Effector CD4-positive, alpha-beta T cell (primary cell): Measurements from ENCODE around the gene RHOT2.

ENCODE experiments used
- DNase-seq: peaks from one replicate; pipeline ENCODE4 v3.0.0-alpha.2; 2020

RHOT2 gene

DNA sequence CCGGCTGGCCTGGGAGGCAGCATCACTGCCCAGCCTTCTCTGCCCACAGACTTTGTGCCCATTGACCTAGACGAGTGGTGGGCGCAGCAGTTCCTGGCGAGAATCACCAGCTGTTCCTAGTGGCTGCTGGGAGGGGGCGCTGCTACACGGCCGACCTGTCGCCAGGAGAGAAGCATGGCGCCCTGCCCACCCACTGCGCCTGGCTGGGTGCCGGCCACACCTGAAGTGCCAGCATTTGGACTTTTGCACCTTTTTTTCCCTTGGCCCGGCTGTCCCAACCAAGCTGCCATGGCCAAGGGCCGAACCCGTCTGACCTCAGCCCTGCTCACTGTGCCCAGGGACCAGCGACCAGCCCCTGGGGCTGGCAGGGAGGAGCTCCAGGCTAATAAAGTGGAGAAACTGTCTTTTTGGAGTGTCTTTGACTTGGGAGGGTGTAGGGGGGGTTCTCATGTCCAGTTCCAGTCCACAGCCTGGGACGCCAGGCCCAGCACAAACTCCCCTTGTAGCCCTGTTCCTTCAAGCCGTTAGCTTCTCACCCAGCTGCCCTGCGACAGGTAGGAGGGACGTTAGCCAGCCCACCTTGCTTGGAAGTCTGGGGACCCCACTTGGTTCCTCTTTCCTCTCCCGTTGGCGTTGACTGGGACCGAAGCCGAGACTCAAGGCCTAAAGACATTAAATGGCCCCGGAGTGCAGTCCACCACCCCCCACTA is 19.7 kb upstream of the RHOT2 start:
- DNase-seq, result no peak

DNA sequence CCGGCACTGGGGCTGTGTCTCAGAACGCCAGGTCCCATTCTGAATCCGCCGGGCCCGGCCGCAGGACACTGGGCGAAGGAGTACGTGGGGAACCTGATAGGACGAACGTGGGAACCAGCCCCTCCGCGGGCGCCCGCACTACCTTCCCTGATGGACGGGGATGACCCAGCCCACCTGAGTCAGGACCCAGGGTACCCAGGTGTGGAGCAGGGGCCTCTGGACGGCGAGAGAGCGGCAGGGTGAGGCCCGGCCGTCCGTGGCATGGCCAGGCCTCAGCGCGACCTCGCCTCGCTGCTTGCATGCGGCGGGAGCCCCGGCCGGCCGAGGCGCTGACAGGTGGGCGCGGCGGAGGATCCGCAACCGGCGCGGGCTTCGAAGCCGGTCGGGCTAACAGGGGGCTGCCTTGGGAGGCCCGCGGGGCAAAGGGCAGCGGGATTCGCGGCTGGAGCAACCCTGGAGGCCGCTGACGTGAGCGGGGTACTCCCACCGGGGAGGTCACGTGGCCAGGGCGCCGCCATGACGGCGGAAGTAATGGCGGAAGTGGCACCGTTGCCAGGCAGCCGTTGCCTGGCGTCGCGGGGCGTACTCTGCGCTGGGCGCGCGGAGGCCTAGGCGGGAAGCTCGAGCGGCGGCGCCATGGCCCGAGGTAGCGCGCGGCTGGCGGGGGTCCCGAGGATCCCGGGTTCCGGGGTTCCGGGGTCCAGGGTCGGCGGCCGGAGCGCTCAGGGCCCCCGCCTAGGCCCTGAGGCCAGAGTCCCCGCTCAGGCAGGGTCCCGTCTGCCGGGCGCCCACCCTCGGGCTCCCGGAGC is 18.9 kb upstream of the RHOT2 start, which contains the start of gene WDR90:
WDR90 (plus strand) TSS at position 585 of the 809 bp plus-strand sequence; CDS start at position 637, 52 bp downstream.
- DNase-seq, result peak; percentile 95

DNA sequence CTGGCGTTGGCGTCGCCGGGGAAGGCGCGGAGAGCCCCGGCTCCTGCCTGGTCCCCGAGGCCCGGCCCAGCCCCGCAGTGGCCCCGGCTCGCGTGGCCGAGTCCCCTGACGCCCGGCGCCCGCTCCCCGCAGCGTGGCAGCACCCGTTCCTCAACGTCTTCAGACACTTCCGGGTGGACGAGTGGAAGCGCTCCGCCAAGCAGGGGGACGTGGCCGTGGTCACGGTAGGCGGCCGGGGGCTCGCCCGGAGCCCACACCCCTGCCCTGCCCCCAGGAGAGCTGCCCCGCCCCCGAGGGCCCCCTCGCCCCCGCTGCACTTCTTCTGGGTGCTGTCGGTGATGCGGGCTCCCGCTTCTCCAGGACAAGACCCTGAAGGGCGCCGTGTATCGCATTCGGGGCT is 18.3 kb upstream of the RHOT2 start:
- DNase-seq, result no peak

DNA sequence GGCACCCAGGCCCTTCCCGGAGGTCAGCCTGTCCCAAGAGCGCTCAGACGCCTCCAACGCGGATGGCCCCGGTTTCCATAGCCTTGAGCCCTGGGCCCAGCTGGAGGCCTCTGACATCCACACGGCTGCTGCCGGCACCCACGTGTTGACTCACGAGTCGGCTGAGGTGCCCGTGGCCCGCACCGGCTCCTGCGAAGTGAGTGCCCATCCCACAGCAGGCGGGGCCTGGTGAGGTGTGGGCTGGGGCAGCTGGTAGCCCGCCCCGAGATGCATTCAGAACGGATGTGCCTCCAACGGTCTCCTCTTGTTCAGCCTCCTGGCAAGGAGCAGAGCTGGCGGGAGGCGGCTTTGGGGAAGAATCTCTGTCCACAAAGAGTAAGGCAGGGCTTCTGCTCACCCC is 16.1 kb upstream of the RHOT2 start:
- no peak for DNase-seq

DNA sequence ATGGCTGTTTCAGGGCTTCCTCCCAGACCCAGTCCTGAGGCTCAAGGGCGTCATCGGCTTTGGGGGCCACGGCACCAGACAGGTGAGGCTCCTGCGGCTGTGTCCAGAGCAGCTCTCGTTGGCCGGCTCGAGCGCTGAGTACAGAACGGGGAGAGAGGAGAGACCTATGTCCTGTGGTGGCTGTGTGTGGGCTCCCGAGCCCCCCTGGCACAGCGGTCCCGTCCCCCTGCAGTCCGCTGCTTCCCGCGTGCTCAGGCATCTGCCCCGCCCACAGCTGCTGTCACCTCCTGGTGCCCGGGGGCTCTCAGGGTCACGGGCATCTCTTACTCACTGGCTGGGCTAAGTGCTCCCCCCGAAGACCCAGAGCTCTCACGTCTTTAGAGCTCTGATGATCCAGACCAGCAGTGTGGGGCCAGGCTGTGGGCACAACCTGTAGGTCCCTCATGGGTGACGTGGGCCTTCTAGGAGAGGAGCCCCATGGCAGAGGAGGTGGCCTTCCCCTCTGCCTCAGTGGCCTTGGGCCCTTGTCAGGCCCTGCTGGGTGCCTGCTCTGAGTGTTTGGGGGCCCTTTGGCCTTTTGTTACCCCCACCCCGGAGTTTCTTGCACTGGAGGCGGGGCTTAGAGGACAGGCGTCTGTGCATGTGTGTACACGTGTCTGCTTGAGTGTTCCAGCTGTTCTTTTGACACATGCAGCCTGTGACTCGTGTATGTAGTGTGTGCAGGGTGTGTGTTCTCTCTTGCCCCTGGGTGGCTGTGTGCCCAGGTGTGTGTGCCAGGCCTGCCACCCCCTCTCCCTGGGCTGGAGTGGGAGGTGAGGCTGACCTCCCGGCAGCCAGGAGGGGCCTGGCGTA is 15.3 kb upstream of the RHOT2 start:
- no peak for DNase-seq

DNA sequence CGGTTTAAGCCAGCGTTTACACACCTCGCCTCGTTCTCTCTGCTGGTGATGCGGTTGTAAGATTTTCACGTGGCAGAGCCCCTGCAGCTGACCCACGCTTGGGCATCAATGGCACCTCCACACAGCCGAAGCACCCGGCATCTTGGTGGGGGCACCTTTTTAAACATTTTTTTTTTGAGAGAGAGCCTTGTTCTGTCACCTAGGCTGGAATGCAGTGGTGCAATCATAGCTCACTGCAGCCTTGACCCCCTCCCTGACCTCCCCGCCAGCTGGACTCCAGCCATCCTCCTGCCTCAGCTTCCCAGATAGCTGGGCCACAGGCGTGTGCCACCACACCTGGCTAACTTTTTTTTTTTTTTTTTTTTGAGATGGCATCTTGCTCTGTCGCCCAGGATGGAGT is 13.9 kb upstream of the RHOT2 start:
- DNase-seq, result no peak

DNA sequence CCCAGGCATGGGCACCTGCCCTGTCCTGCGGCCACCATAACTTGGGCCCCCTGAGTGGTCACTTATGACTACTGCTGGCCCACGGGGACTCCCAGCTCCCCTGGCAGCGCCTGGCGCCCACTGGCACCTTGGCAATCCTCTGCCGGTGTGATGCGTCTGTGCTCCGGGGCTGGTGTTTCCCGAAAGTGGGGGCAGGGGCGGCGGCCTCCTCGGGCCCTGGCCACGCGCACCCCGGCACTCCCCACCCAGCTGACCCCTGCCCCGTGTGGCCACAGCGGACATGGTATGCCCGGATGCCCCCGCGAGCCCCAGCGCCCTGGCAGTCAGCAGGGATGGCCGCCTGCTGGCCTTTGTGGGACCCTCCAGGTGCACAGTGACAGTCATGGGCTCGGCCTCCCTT is 10.4 kb upstream of the RHOT2 start:
- no peak for DNase-seq

DNA sequence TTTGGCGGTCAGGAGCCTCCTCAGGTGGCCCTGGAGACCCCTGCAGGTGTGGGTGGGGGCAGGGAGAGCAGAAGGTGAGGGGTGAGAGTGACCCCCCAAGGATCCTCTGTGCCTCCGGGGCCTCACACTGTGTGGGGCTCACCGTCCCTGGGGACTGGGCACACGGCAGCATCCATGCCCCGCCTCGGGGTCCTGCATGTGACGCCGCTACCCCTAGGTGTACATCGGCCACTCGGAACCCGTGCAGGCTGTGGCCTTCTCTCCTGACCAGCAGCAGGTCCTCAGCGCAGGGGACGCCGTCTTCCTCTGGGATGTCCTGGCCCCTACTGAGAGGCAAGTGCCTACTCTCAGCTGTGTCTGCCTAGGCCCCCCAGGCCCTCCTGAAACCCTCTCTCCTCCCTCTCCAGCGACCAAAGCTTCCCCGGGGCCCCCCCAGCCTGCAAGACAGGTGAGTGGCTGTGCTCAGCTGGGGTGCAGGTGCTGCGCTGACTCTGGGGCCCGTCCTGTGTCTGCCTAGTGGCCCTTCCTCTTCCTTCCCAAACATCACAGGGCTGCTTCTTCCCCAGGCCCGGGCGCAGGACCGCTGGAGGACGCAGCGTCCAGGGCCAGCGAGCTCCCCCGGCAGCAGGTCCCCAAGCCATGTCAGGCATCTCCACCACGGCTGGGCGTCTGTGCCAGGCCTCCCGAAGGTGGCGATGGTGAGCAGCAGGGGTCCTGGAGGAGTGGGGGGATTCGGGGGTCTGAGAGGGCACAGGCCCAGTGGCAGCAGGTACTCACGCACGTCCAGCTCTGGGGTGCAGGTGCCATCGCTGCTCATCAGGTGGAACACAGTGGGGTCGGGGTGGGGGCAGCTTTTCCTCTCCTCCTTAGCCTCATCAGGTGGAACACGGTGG is 9.0 kb upstream of the RHOT2 start:
- DNase-seq, result no peak

DNA sequence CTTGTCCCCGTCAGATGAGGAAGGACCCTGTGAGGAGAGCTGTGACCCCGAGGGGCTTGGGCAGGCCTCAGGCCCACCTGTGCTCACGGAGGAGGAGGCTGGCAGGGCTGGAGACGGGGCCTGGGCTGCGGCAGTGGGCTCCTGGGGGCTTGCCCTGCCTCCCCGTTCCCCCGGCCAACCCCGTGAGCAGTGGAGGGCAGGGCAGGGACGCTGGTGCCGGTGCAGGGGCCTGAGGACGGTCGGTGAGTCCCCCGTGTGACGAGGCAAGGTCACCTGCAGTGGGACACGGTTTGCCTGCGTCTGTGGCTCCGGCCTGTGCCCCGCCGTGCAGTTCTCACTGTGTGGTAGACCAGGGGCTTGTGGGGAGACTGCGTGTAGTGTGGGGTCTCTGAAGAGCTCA is 8.3 kb upstream of the RHOT2 start:
- DNase-seq, result no peak

DNA sequence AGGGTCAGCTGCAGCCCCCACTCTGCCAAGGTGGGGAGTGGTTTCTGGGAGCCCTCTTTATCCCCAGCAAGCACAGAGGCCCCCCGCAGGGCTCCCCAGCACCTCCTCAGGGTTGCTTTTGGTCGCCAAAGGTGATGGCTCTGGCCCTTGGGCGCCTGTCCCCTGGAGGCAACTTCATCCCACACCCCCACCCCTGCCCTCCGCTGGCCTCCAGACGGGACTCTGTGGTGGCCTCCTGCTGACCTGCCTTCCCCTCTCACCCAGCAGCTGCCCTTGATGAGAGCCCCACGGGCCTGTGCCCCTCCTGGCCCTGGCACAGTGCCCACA is 7.8 kb upstream of the RHOT2 start:
- no peak for DNase-seq

DNA sequence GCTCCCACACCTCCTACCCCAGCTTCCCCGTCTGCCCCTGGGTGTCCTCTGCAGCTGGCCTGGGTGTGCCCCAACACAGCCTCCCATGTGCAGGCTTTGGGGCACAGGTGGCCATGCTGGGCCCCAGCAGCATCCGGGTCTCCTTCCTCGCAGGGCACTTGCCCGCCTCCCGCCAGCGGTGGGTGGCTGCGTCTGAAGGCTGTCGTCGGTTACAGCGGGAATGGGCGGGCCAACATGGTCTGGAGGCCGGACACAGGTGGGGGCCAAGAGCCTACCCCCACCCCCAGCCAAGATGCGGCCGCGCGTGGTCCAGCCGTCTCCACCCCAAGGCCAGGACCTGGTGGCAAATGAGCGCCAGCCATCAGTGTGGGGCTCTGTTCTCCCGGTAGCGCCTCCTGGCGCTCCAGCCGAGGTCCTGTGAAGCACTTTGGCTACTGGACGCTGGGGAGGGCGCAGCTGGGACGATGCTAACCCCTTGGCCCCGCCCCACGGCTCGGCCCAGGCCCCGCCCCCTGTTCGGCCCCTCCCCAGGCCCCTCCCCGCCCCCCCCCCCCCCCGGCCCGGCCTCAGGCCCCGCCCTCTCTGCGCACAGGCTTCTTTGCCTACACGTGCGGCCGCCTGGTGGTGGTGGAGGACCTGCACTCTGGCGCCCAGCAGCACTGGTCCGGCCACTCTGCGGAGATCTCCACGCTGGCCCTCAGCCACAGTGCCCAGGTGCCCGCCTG is 7.3 kb upstream of the RHOT2 start:
- peak; percentile 53 for DNase-seq

DNA sequence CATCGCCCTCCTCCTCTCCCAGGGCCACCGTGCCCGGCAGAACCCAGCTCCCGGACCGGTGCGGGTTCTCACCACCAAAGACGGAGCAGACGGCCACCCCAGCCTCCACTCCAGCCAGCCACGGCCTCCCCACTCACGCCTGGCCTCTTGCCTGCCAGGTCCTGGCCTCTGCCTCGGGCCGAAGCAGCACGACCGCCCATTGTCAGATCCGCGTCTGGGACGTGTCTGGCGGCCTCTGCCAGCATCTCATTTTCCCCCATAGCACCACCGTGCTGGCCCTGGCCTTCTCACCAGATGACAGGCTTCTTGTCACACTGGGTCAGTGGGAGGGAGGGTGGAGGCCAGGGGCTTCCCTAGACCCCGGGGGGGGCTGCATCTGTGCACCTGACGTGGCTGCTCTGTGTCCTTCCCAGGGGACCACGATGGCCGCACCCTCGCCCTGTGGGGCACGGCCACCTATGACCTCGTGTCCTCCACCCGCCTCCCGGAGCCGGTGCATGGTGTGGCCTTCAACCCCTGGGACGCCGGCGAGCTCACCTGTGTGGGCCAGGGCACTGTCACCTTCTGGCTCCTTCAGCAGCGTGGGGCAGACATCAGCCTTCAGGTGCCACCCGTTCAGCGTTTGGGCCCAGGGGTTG is 6.6 kb upstream of the RHOT2 start:
- DNase-seq, result no peak

DNA sequence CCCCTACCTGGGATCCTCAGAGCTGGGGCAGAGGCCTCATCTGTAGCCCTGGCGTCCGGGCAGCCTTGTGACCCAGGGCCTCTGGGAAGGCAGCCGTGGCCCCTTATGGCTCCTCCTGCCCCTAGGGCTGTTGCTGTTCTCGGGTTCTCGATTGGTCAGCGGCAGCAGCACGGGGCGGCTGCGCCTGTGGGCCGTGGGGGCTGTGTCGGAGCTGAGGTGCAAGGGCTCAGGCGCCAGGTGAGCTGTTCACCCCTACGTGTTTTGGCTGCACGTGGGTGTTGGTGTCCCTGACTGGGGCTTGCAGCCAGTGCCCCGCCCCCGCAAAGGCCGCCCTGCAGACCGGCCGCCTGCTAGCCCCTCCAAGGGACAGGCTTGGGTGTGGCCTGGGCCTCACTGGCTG is 5.8 kb upstream of the RHOT2 start:
- DNase-seq, result no peak

DNA sequence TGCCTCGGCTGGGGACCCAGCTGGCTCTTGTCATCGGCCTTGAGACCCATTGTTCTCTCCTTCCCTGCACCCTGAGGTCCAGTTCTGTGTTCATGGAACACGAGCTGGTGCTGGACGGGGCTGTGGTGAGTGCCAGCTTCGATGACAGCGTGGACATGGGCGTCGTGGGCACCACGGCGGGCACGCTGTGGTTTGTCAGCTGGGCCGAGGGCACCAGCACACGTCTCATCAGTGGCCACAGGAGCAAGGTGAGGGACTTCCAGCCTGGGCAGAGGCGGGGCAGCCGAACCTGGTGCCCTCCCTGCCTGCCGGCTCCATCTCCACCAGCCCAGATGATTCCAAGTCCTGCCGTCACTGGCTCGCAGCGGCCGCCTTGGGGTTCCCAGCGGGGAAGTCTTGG is 5.3 kb upstream of the RHOT2 start:
- no peak for DNase-seq

DNA sequence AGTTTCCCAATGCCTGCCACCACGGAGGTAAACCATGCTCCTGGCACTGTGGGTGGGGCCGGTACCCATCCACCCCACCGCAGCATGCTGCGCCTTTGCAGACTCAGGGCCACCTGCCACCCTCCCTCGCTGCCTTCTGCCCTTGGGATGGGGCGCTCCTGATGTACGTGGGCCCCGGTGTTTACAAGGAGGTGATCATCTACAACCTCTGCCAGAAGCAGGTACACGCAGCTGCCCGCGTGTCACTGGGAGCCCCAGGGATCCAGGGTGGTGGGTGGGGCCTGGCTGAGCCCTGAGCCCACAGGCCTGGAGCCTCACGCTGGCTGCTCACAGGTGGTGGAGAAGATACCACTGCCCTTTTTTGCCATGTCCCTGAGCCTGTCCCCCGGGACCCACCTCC is 1.4 kb upstream of the RHOT2 start:
- DNase-seq, result no peak

DNA sequence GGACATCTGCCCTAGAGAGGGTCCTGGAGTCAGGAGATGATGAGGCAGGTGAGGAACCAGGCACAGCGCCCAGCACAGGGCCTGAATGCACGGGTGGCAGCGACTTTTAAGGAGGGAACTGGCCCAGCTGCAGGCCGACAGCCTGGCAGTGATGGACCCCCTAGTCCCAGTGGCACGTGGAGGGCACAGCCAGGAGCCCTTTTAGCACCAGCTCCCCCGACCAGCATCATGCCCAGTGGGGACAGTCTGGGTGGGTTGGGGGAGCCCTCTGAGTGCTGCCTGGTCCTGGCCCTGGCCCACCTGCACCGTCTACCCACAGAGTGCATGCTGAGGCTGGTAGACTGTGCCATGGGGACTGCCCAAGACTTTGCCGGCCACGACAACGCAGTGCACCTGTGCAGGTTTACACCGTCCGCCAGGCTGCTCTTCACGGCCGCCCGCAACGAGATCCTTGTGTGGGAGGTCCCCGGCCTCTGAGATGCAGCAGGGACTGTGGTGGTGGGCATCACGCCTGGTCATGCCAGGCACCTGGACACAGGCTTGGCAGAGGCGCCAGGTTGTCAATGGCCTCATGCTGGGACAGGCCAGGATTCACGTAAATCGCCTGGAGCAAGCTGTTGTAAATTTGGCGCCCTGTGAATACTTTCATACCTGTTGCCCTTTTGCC is 686 bp upstream of the RHOT2 start:
- DNase-seq, result no peak

DNA sequence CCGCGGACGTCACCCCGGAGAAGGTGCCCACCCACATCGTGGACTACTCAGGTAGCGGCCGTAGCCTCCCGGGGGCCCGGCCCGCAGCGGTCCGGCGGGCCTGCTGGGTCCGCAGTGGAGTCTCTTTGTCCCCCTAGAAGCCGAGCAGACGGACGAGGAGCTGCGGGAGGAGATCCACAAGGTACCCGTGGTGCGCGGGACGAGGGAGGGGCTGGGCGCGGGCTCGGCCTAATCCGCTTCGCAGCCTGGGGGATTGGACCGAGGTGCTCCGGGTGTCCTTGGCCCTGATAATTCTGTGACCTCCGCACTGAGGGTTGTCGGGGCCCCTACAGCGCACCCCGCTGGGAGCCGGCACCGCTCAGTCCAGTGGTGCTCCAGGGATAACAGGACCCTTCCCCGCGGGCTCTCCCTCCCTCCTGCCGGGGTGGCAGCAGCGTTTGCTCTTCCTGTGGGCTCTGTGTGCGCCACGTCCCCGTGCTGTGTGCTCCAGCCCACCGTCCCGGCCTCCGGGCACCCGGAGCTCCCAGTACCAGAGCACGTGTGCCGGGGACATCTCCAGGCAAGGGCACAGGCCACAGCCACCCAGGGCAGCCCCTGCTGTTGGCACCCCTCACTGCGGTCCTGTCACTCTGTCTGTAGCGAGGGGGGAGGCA is 713 bp downstream of the RHOT2 start:
- DNase-seq, result no peak

DNA sequence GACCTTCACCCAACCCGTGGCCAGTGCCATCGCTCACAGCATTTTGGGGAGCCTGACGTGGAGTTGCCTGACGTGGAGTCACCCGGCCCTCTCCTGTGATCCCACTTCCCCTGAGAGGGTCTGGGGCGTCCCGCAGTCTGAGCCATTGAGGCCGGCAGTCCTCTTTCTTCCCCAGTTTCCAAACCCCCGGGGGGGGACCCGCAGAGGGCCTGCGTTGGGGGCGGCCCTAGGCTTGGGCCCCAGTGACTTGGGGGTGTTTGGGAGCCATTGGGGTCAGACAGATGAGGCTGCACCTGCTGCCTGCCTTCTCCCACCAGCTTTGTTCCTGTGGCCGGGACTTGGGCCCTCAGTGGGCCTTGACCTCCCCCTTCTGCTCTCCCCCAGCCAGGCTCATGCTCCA is 1.7 kb downstream of the RHOT2 start:
- DNase-seq, result no peak

DNA sequence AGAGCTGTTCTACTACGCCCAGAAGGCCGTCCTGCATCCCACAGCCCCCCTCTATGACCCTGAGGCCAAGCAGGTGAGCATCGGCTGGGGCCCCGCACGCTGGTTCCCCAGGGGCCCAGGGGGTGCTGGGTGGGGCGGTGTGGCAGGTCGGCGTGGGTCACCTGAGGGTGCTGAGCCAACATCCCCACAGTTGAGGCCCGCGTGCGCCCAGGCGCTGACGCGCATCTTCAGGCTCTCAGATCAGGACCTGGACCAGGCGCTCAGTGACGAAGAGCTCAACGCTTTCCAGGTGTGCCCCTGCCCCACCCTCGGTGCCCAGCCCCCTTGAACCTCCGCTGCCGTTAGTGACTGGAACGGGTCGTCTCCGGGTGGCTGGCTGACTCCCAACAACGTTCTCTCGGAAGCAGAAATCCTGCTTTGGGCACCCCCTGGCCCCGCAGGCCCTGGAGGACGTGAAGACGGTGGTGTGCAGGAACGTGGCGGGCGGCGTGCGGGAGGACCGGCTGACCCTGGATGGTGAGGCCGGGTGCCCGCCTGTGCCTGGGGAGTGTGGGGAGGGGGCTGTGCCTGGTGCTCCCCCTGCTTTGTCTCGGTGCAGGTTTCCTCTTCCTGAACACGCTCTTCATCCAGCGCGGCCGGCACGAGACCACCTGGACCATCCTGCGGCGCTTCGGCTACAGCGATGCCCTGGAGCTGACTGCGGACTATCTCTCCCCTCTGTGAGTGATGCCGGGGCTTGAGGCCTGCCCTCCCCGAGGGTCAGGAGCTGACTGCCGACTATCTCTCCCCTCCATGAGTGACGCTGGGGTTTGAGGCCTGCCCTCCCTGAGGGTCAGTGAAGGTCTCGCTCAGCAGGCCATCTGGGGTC is 2.8 kb downstream of the RHOT2 start:
- no peak for DNase-seq
